SK-N-MC (cell line): Measurements from ENCODE around the gene TVP23C.
"Not testable (repeated sequence)": the region's sequence is repeated elsewhere in the genome, so short reads cannot be mapped to it uniquely, and the experiment has no call there.

Source experiments
- EZH2 ChIP-seq: fragments of 200-600 bp; sonication (generic); IDR thresholded peaks from one replicate; pipeline ENCODE4 v1.6.1; 2017; ENCODE audit warnings: antibody characterized with exemption
- FOXP2 ChIP-seq: optimal IDR thresholded peaks from 2 replicates; pipeline ENCODE3; 2011; ENCODE audit warnings: mild to moderate bottlenecking, moderate library complexity; ENCODE audit not compliant: insufficient read depth; ENCODE audit errors: extremely low read length, control extremely low read depth
- POLR2AphosphoS5 ChIP-seq: IDR thresholded peaks from 2 replicates; pipeline ENCODE4 v1.6.1; 2012; ENCODE audit warnings: mild to moderate bottlenecking, low read depth, low read length, borderline replicate concordance

DNA sequence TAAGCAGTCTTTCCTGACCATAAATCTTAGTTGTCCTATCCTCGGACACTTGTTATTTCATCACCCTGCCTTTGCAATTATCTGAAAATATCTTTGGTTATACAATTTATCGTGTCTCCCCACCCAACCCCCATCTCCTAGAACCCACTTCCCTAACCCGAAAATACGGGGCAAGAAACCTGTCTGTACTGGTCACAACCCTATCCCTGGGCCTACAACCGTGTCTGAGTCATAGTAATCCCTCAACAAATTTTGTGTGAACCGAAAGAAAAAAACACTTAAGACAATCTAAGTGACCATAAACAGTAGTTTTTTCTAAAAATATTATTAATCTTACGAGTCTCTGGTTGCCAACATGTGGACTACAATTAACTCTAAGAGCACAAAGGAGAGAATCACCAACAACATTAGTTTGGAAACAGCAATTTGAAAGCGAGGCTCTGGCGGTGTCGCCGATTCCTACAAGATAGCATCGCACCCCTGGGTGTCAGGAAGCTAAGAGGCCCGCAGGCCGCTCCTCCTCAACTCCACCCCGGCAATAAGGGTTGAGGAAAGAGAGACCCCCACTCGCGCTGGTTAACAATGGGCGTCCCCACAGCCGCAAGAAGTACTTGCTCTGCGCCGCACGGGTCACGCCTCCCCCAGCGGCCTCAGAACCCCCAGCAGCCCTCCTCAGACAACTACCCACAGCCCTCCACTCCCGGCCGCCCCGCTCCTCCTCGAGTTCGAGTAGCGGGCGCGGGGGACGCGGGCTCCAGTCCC lies 489 bp downstream of the TVP23C start:
- TF ChIP-seq EZH2, POLR2AphosphoS5, FOXP2: not testable (repeated sequence)
